Esophagus squamous epithelium (tissue), 5 donors: Measurements from ENCODE around the gene THEMIS2. TPM values are rescaled to one million over a fixed set of nuclear protein-coding genes. Genes with fewer than 3 reads are reported as not detected.
"Not testable (repeated sequence)": the region's sequence is repeated elsewhere in the genome, so short reads cannot be mapped to it uniquely, and the experiment has no call there.

Experiments used
- DNase-seq: peaks from one replicate; lab custom pipeline; 2025; lab: John Stamatoyannopoulos, UW
- H3K27ac ChIP-seq, 4 donors: fragments of 200-600 bp; sonication (generic); one replicate each; pipeline ENCODE4 v1.5.1; 2016 to 2019; ENCODE audit warnings: mild to moderate bottlenecking in 1 of 4
- H3K27me3 ChIP-seq, 4 donors: fragments of 200-600 bp; sonication (generic); 1 replicate in 3 of 4; 2 replicates in 1 of 4; pipeline versions ENCODE4 v1.5.1 to v1.6.0; 2017 to 2021; ENCODE audit warnings: antibody characterized with exemption in 1 of 4
- H3K36me3 ChIP-seq, 3 donors: fragments of 200-600 bp; sonication (generic); one replicate each; pipeline ENCODE4 v1.5.1; 2016 to 2019
- H3K4me1 ChIP-seq, 3 donors: fragments of 200-600 bp; sonication (generic); one replicate each; pipeline ENCODE4 v1.5.1; 2017 to 2019
- H3K4me3 ChIP-seq, 4 donors: fragments of 200-600 bp; sonication (generic); 1 replicate in 3 of 4; 2 replicates in 1 of 4; pipeline ENCODE4 v1.5.1; 2016 to 2019; ENCODE audit warnings: mild to moderate bottlenecking in 2 of 4, moderate library complexity in 1 of 4
- H3K9me3 ChIP-seq, 3 donors: fragments of 200-600 bp; sonication (generic); one replicate each; pipeline ENCODE4 v1.5.1; 2016 to 2019
- CTCF ChIP-seq, 6 experiments: fragments of 450-650 bp in 4 of 6; fragments of 200-600 bp in 2 of 6; sonication (generic) in 2 of 6; IDR thresholded peaks; one replicate each; pipeline ENCODE4 v1.5.1; 2016 to 2019; ENCODE audit warnings: antibody characterized with exemption in 6 of 6, mild to moderate bottlenecking in 4 of 6, moderate library complexity in 4 of 6
- POLR2A ChIP-seq, 4 donors: fragments of 450-650 bp; IDR thresholded peaks; one replicate each; pipeline ENCODE4 v1.6.1; 2017; ENCODE audit warnings: antibody characterized with exemption in 4 of 4, mild to moderate bottlenecking in 4 of 4, moderate library complexity in 3 of 4
- WGBS, 2 donors: methylation state at CpG; one replicate each; pipeline ENCODE4 v1.1.5; 2018; 5-methylcytosine and 5-hydroxymethylcytosine counted together
- intact Hi-C: fragments of 100-400 bp; cut with DNase I; formaldehyde crosslinking; loops from one replicate; pipeline ENCODE4 v1.15.0; 2022
- total RNA-seq, 4 donors: library from RNA; depleted of rRNA; stranded (reverse); fragments of >200 nt; gene quantifications; one replicate each; pipeline ENCODE4 v1.1.0, GENCODE V29; 2016
- donor health status: DM: yes; HTN: yes; CAD: no.

Gene THEMIS2
- total RNA-seq, 4 donors from 2014 or later: 2.0 to 13.9 (median 8.6) TPM

DNA sequence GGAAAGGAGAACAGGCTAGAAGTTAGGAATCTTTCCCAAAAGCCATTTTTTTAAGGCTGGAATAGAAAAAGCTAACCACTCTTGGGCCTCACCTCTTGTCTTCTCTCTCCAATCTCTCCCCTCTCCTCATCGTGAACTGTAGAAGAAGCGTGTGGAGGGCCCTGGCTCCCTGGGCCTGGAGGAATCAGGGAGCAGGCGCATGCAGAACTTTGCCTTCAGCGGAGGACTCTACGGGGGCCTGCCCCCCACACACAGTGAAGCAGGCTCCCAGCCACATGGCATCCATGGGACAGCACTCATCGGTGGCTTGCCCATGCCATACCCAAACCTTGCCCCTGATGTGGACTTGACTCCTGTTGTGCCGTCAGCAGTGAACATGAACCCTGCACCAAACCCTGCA lies 22.4 kb upstream of the THEMIS2 start:
- intact Hi-C loops: no loop called here
- 90 to 98% methylated on average over 5 to 6 of the region's 7 CpGs for WGBS, 2 donors
- Histone ChIP-seq H3K4me3 (no peak overlapping the region), H3K27me3 (no peaks in the 10 kb centered on the region), H3K36me3 (peaks cover 14 to 71% (median 48%) of the 10 kb centered on the region in 3 donors), H3K9me3 (no peaks in the 10 kb centered on the region), H3K4me1 (peaks cover 0 to 3% (median 0%) of the 10 kb centered on the region in 3 donors), H3K27ac (no peak overlapping the region)
- no peak for DNase-seq
- TF ChIP-seq CTCF (IDR thresholded peaks at IDR 0.05) (no peak), POLR2A (IDR thresholded peaks at IDR 0.05) (no peak)

GRCh38 chr1:27855085-27855484 lies 17.3 kb upstream of the THEMIS2 start:
- no peak overlapping the region for H3K27ac ChIP-seq
- H3K4me1 ChIP-seq: peaks cover 3 to 12% (median 5%) of the 10 kb centered on the region in 3 donors
- H3K36me3 ChIP-seq: peaks cover 2 to 20% (median 7%) of the 10 kb centered on the region in 3 donors
- no peaks in the 10 kb centered on the region for H3K9me3 ChIP-seq
- H3K4me3 ChIP-seq: no peak overlapping the region
- WGBS, 2 donors: 78 to 83% methylated on average over 6 of the region's 6 CpGs
- intact Hi-C loops: loop anchor here (5.0 kb wide), 1 partner anchor 127 kb away; no protein-coding TSS in a partner anchor
- no peak for DNase-seq
- no peaks in the 10 kb centered on the region for H3K27me3 ChIP-seq
- no peak for TF ChIP-seq POLR2A (IDR thresholded peaks at IDR 0.05)
- TF ChIP-seq CTCF (IDR thresholded peaks at IDR 0.05): no peak

GRCh38 chr1:27856561-27857343 lies 15.6 kb upstream of the THEMIS2 start:
- H3K4me1 ChIP-seq: peaks cover 3 to 10% (median 5%) of the 10 kb centered on the region in 3 donors
- TF ChIP-seq POLR2A (IDR thresholded peaks at IDR 0.05): no peak
- no peak for TF ChIP-seq CTCF (IDR thresholded peaks at IDR 0.05)
- no peak for DNase-seq
- H3K27ac ChIP-seq: no peak overlapping the region
- intact Hi-C loops: loop anchor here (5.0 kb wide), 1 partner anchor 126 kb away; no protein-coding TSS in a partner anchor
- WGBS, 2 donors: 65 to 66% methylated on average over 8 to 12 of the region's 12 CpGs
- no peaks in the 10 kb centered on the region for H3K9me3 ChIP-seq
- no peak overlapping the region for H3K4me3 ChIP-seq
- H3K36me3 ChIP-seq: peaks cover 0 to 3% (median 0%) of the 10 kb centered on the region in 3 donors
- H3K27me3 ChIP-seq: no peaks in the 10 kb centered on the region

DNA sequence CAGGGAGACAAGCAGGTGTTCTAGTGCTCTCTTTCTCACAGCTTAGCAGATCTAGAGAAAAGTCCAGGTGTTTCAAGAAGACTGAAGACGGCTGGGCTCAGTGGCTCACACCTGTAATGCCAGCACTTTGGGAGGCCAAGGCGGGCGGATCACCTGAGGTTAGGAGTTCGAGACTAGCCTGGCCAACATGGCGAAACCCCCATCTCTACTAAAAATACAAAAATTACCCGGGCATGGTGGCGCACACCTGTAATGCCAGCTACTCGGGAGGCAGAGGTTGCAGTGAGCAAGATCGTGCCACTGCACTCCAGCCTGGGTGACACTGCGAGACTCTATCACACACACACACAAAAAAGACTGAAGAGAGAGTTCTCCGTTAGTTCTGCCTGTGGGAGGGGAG lies 14.8 kb upstream of the THEMIS2 start:
- not testable (repeated sequence) for H3K27ac ChIP-seq, DNase-seq, H3K4me3 ChIP-seq, H3K36me3 ChIP-seq, H3K9me3 ChIP-seq, H3K27me3 ChIP-seq
- intact Hi-C loops: loop anchor here (5.0 kb wide), 1 partner anchor 125 kb away; no protein-coding TSS in a partner anchor
- peaks cover 3 to 13% (median 5%) of the 10 kb centered on the region in 3 donors for H3K4me1 ChIP-seq
- 76 to 86% methylated on average over 9 to 10 of the region's 11 CpGs for WGBS, 2 donors

- Histone ChIP-seq H3K36me3 (no peaks in the 10 kb centered on the region), H3K27me3 (no peaks in the 10 kb centered on the region), H3K27ac (peak overlapping the region in 3 of 4 donors; percentile 31 to 39 (median 34)), H3K4me3 (peak overlapping the region in 1 of 4 donors; percentile 42), H3K9me3 (no peaks in the 10 kb centered on the region), H3K4me1 (peaks cover 9 to 21% (median 11%) of the 10 kb centered on the region in 3 donors)
- TF ChIP-seq CTCF (IDR thresholded peaks at IDR 0.05): peak; percentile 94 to 98 (median 98)
- TF ChIP-seq POLR2A (IDR thresholded peaks at IDR 0.05): no peak
- intact Hi-C loops: loop anchor here (5.0 kb wide), 1 partner anchor 124 kb away; no protein-coding TSS in a partner anchor
- WGBS, 2 donors: 28 to 49% methylated on average over 8 of the region's 10 CpGs
- no peak for DNase-seq
These were observed 14.0 kb upstream of the THEMIS2 start for GRCh38 chr1:27858072-27858948.
